ENCODE data around the gene TNFAIP2. TPM values are rescaled to one million over a fixed set of nuclear protein-coding genes. Genes with fewer than 3 reads are reported as not detected.

Gene TNFAIP2
- total and polyA plus RNA-seq, 9 of the 15 experiments (the other 6 are each of a cell fraction or from before 2014, with no cell fraction given), result 22.6 to 68.6 (median 44.6) TPM

DNA sequence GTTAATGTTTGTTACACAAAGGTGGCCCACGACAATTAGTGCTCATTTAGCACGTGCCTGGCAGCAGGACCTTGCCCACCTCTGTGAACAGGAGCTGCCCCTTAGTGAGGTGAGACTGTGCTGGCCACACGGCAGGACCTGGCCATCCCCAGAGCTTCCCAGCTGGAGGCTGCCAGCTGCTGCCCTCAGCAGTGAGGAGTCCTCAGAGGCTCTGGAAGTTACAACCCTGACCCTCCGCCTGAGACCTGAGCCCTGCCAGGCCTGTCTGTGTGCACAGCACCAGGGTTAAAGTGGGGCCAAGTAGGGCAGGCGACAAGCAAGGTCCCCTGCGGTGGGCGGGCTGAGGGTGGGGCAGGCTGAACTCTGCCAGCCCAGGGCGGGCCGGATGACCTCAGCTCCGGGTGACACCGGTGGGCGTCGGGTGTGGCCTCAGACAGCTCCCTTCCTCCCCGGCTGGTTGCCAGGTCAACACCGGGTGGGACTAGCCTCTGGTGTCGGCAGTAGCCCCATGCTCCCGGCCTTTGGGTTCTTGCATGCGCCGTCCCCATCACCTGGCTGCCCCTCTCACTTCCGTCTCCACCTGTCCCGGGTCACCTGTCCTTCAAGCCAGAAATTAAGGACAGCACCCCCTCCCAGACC, 48.4 kb upstream of the TNFAIP2 start:
- peak overlapping the region; percentile 83 for H2AFZ ChIP-seq (ENCODE audit: low read depth, low read length)
- H3K27ac ChIP-seq (ENCODE audit: extremely low read depth, low read depth, low read length), result 0 out of 3 replicates have a peak overlapping the region, but pooled peaks have one; percentile 12
- H3K79me2 ChIP-seq (ENCODE audit: control insufficient read depth, insufficient read depth, low read length), result no peaks in the 10 kb centered on the region
- ATAC-seq (peak; percentile 49), DNase-seq (ENCODE audit: extremely low read depth in 1 of 4, low spot score in 3 of 4) (peak; percentile 62 to 85 (median 80)), FAIRE-seq (peak; percentile 29)
- peaks cover 3 to 60% of the 10 kb centered on the region in 2 experiments; a peak in 4 of 5 replicates for H3K4me1 ChIP-seq (replicated peaks in 1 of 2; ENCODE audit: control insufficient read depth in 2 of 2, insufficient read depth in 2 of 2, low read length in 2 of 2)
- in situ Hi-C loops (cut with MboI) (loop anchor here (5.0 kb wide), 1 partner anchor 212 kb away; no protein-coding TSS in a partner anchor), intact Hi-C loops (cut with micrococcal nuclease) (loop anchor here (2.0 to 10.0 kb wide), 2 partner anchors 66 to 470 kb away; no protein-coding TSS in a partner anchor)
- no peaks in the 10 kb centered on the region for H3K27me3 ChIP-seq (ENCODE audit: control insufficient read depth in 2 of 2, insufficient read depth in 2 of 2, low read length in 2 of 2)
- ChIA-PET POLR2A (interaction anchor here (0.6 to 1.2 kb wide), 3 partner anchors 14 to 215 kb away, joined by 3 read pairs; no protein-coding TSS in a partner anchor), CTCF (ENCODE audit: low intra/inter-chr PET ratio) (interaction anchor here (0.6 to 1.9 kb wide), 4 partner anchors 34 to 445 kb away, joined by 3 to 11 read pairs (median 4); no protein-coding TSS in a partner anchor)
- BruUV-seq (replicated peaks), result no TSS peak
- no peaks in the 10 kb centered on the region for H3K9me3 ChIP-seq (replicated peaks; ENCODE audit: control insufficient read depth, insufficient read depth, low read depth, low read length)
- H3K36me3 ChIP-seq (ENCODE audit: control insufficient read depth, insufficient read depth, low read length), result no peaks in the 10 kb centered on the region
- H4K20me1 ChIP-seq (replicated peaks; ENCODE audit: control insufficient read depth, insufficient read depth, low read length), result no peaks in the 10 kb centered on the region
- peak overlapping the region; percentile 65 for H3K4me2 ChIP-seq (ENCODE audit: insufficient read depth, low read length)
- H3K4me3 ChIP-seq, result peak overlapping the region; percentile 44
- 8% methylated on average over 2 of the region's 21 CpGs for WGBS (ENCODE audit: insufficient coverage, low coverage, missing lambda C conversion rate)
- H3K9ac ChIP-seq (ENCODE audit: insufficient read depth in 1 of 2, low read depth in 2 of 2, low read length in 2 of 2), result peak overlapping the region; percentile 47 to 92; a peak in 3 of 4 replicates
- TF ChIP-seq RFX1 (IDR thresholded peaks at IDR 0.05) (peak; percentile 65; the same call in 1 of the 2 replicates), JUND (IDR thresholded peaks at IDR 0.05; ENCODE audit: borderline replicate concordance, low read depth, low read length) (peak; percentile 39; the same call in 1 of the 2 replicates), JUND (tag; IDR thresholded peaks at IDR 0.05; ENCODE audit: borderline replicate concordance, low read depth, low read length) (no peak), HMGN3 (IDR thresholded peaks at IDR 0.05; ENCODE audit: borderline replicate concordance, extremely low read depth, insufficient read length, low read depth, low read length) (no peak), EGR1 (conservative IDR thresholded peaks at IDR 0.05) (peak; percentile 58), RBBP5 (IDR thresholded peaks at IDR 0.05; ENCODE audit: borderline replicate concordance, insufficient read depth, low read length, poor library complexity, severe bottlenecking) (peak; percentile 20)
- TF ChIP-seq, protein P1, sequence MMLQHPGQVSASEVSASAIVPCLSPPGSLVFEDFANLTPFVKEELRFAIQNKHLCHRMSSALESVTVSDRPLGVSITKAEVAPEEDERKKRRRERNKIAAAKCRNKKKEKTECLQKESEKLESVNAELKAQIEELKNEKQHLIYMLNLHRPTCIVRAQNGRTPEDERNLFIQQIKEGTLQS (IDR thresholded peaks at IDR 0.05), result peak; percentile 48
- TF ChIP-seq, protein P1 (CRISPR knock-in tag; conservative IDR thresholded peaks at IDR 0.05), result no peak
- H3K9me1 ChIP-seq (ENCODE audit: control insufficient read depth, insufficient read depth, low read length), result no peaks in the 10 kb centered on the region

Measured in K562 (cell line).